ENCODE data around the gene ADGRD1. TPM values are rescaled to one million over a fixed set of nuclear protein-coding genes. Genes with fewer than 3 reads are reported as not detected.
"Not testable (repeated sequence)": the region's sequence is repeated elsewhere in the genome, so short reads cannot be mapped to it uniquely, and the experiment has no call there.

The ADGRD1 gene
- total RNA-seq, 1 experiment from 2014 or later, result not detected

DNA sequence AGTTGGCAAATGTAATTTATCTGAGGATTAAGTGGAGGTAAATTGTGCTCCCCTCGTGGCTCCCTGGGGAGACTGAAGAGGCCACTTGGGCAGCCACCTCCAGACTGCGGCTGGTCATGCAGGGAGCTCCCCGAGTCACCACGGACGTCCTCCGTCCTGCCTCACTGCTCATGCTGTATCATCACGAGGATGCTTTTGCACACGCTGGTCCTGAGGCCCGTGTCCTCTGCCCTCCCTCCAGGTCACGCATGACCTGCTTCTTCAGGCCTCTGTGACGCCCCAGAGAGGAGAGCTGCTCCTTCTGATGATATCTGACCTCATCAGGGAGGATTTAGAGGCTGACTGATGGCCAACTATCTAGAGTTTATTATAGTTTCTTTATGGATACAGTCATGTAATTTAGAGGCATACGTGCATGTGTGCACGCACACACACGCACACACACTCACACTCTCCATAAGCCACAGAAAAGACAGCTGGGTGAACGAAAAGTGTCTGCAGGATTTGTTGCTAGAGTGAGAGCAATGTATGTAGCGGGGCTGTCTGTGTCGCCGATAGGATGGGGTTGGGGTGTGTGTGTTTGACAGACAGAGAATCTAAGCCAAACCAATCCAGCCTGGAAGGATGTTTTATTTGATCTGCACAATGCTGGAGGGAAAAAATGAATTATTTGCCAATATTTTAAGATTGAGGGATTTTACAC, 160.0 kb downstream of the ADGRD1 start:
- peak; percentile 88 for DNase-seq (ENCODE audit: low read depth)
- in situ Hi-C loops (cut with HindIII; ENCODE audit: low pct_unique_long_range_greater_than_20kb, low sequenced_read_pairs), result no loop called here

- in situ Hi-C loops (cut with HindIII; ENCODE audit: low pct_unique_long_range_greater_than_20kb, low sequenced_read_pairs), result no loop called here
- DNase-seq (ENCODE audit: low read depth), result no peak
Observed at GRCh38 chr12:131114271-131114670, 160.6 kb downstream of the ADGRD1 start.

DNA sequence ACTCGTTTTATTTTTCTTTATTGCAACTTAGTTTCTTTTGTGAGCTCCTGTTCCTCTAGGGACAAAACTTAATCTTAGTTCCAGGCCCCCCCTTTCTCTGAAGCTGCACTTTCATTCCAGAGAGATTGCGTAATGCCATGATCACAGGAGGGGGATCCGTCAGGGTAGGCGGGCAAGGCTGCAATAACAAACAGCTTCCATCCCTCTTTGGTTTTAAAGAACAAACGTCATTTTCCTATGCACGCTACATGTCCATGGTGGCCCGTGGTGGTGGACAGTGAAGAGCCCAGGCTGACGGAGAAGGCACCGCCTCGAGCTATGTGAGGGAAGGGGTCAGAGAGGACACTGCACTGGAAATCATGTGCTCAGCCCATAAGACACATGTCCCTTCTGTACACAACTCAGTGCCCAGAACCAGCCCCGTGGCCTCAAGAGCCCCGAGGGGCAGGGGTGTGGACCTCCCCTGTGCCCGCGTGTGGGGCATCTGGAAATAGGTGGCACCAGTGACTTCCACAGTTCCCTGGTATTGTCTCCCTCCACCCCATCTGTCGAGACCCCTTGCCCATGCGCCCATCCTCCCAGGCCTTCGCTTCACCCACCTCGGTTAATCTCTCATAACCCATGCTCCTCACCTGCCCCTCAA, 161.4 kb downstream of the ADGRD1 start:
- in situ Hi-C loops (cut with HindIII; ENCODE audit: low pct_unique_long_range_greater_than_20kb, low sequenced_read_pairs), result no loop called here

DNA sequence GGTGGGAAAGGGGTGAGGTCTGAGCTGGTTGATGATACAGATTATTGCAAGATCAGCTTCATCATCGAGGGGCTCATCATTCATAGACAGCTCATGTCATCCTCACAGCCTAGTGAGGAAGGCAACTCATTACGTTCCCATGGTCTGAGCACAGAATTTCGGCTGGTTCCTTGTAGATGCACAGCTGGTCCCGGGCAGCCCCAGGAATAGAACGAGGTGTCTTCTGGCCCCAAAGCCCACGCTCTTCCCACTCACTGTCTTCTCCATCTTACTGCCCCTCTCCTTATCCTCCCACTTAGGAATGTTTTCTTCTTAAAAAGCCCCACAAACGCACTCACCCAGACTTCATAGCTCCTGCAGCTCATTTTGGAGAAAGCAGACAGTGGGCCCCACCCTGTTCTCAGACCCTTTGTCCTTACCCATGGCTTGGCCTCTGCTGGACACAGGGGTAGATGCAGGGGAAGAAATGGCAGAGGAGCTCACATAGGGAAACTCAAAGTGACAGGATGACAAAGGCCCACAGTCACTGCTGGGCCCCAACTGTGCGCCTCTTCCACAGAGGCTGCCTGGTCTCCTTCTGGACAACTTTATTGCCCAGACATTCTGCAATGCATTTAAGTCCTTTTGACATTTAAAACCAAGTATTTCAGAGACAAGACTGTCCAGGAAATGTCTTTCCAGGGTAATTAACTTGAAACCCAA, 162.2 kb downstream of the ADGRD1 start:
- in situ Hi-C loops (cut with HindIII; ENCODE audit: low pct_unique_long_range_greater_than_20kb, low sequenced_read_pairs), result no loop called here

More for the DNA sequence above, 161.4 kb downstream of the ADGRD1 start:
- DNase-seq (ENCODE audit: low read depth), result no peak

GRCh38 chr12:131116468-131117117, 162.9 kb downstream of the ADGRD1 start:
- in situ Hi-C loops (cut with HindIII; ENCODE audit: low pct_unique_long_range_greater_than_20kb, low sequenced_read_pairs), result no loop called here
- peak; percentile 46 for DNase-seq (ENCODE audit: low read depth)

More for the DNA sequence above, 162.2 kb downstream of the ADGRD1 start:
- no peak for DNase-seq (ENCODE audit: low read depth)

DNA sequence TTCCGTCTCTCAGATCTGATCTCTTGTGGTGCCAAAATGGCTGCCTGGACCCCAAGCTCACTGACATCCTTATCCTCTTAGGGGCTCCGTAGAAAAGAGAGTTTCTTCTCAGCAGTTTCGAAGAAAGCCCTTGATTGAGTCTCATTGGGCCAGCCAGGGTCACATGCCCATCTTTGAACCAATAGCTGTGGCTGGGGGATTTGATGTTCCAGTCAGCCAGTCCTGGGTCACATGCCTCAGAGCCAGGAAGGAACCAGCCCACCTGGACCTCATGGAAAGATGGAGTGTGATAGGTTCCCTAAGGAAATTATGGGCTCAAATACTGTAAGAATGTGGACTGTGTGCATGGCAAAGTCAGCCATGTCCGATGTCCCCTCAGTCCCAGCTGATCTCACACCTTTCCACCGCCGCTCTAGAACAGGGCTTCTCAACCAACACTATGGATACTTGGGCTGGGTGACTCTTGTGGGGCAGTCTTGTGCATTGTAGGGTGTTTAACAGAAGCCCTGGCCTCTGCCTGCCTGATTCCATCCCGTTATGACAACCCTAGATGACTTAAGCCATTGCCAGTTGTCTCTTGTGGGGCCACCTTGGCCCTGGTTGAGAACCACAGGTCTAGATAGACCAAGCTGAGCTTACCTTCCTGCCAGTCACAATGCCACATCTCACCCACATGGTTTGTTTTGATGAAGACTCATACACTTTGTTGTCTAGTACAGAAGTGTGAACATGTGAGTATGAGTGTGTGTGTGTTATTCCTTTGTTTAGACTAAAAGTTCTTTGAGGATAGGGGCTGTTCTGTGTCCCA, 163.9 kb downstream of the ADGRD1 start:
- DNase-seq (ENCODE audit: low read depth), result no peak
- in situ Hi-C loops (cut with HindIII; ENCODE audit: low pct_unique_long_range_greater_than_20kb, low sequenced_read_pairs), result no loop called here

GRCh38 chr12:131118371-131118770, 164.7 kb downstream of the ADGRD1 start:
- DNase-seq (ENCODE audit: low read depth), result no peak
- in situ Hi-C loops (cut with HindIII; ENCODE audit: low pct_unique_long_range_greater_than_20kb, low sequenced_read_pairs), result no loop called here

DNA sequence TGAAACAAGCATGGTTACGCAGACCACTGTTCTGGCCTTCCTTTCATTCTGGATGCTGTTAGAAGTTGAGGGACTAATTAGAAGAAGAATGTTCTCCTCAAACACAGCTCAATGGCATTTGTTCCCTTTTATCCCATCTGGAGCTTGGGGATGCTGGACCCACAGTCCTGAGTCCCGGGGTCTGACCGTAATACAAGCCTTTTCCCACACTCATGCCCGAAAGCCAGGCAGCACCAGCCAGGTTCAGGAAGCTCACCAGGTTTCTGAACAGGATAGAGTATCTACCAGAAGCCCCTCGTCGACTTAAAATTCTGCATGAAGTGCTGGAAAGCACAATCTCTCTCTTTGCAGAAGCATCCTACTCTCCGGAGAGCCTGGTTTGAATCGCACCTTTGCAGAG, 165.6 kb downstream of the ADGRD1 start:
- DNase-seq (ENCODE audit: low read depth); in situ Hi-C loops (cut with HindIII; ENCODE audit: low pct_unique_long_range_greater_than_20kb, low sequenced_read_pairs): not testable (repeated sequence)

GRCh38 chr12:131119936-131120335, 166.2 kb downstream of the ADGRD1 start:
- no peak for DNase-seq (ENCODE audit: low read depth)
- in situ Hi-C loops (cut with HindIII; ENCODE audit: low pct_unique_long_range_greater_than_20kb, low sequenced_read_pairs), result no loop called here

- DNase-seq (ENCODE audit: low read depth), result no peak
- in situ Hi-C loops (cut with HindIII; ENCODE audit: low pct_unique_long_range_greater_than_20kb, low sequenced_read_pairs), result no loop called here
Observed at GRCh38 chr12:131120831-131121271, 167.1 kb downstream of the ADGRD1 start.

DNA sequence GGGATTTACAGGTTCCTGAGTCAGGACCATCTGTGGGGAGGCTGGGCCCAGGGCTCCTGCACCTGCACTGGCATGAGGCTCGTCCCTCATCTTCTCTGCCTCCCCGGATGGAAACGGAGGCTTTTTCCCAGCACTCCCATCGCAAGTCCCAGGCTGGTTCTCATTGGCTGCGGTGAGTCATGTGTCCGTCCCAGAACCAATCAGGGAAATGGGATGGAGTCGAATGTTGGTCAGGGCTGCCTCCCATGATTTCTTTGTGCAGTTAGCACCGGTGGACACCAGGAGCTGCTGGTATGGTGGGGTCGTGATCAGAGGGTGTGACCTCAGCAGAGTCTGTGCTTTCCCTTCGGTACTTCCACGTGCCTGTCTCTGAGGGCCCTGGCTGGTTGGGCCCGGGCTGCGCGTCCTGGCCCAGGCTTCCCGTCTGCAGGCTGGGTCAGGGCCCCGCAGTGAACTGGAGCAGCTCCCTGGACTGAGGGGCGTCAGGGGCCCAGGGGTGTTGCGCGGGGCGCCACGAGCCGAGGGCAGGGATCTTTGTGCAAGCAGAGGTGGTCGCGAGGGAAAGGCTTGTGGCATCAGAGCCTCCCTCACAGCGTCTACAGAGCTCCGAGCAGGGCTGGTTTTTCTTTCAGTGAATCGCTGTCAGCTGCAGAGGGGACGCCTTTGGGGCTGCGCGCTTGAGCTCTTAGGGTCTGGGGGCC, 168.1 kb downstream of the ADGRD1 start:
- in situ Hi-C loops (cut with HindIII; ENCODE audit: low pct_unique_long_range_greater_than_20kb, low sequenced_read_pairs), result no loop called here
- no peak for DNase-seq (ENCODE audit: low read depth)

GRCh38 chr12:131122631-131123030, 168.9 kb downstream of the ADGRD1 start:
- DNase-seq (ENCODE audit: low read depth), result no peak
- in situ Hi-C loops (cut with HindIII; ENCODE audit: low pct_unique_long_range_greater_than_20kb, low sequenced_read_pairs), result no loop called here

DNA sequence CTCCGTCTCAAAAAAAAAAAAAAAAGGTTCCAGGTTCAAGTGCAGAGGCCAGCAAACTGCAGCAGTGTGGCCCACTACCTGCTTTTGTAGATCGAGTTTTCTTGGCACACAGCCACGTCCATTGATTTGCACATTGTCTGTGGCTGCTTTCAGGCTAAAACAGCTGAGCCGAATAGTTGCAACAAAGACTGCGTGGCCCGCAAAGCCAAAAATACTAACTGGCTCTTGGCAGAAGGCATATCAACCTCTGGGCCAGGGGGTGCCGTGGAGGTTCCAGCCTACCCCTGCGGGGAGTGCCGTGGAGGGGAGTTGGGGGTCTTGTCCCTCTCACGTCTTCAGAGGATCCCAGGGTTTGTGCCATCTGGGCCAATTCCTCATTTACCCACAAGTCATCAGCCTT, 170.1 kb downstream of the ADGRD1 start:
- in situ Hi-C loops (cut with HindIII; ENCODE audit: low pct_unique_long_range_greater_than_20kb, low sequenced_read_pairs), result no loop called here
- DNase-seq (ENCODE audit: low read depth), result no peak

DNA sequence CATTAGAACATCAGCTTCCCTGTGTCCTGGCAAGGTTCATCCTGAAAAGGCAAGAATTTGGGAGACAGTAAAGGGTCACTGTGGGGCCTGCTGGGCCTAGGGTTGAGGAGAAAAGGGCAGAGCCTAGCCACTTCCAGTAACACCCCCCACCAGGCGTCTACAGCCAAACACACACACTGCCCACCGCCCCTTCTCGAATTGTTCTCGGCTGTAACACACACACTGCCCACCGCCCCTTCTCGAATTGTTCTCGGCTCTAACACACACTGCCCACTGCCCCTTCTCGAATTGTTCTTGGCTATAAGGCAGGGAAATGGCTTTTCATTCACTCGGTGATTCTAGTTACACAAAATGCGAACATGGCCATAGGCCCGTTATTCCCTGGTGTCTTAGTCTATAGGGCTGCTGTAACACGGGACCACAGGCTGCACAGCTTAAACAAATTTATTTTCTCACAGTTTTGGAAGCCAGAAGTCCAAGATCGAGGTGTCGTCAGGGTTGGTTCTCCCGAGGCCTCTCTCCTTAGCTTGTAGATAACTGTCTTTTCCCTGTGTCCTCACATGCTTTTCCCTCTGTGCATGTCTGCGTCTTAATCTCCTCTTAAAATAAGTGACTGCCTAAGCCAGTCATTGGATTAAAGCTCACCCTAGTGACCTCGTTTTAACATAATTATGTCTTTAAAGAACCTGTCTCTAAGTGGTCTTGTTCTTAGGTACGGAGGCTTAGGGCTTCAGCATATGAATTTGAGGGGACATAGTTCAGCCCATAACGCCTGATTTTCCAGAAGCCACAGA, 171.0 kb downstream of the ADGRD1 start:
- in situ Hi-C loops (cut with HindIII; ENCODE audit: low pct_unique_long_range_greater_than_20kb, low sequenced_read_pairs), result no loop called here
- no peak for DNase-seq (ENCODE audit: low read depth)

- in situ Hi-C loops (cut with HindIII; ENCODE audit: low pct_unique_long_range_greater_than_20kb, low sequenced_read_pairs), result no loop called here
- DNase-seq (ENCODE audit: low read depth), result no peak
Observed at GRCh38 chr12:131126662-131127173, 173.0 kb downstream of the ADGRD1 start.

DNA sequence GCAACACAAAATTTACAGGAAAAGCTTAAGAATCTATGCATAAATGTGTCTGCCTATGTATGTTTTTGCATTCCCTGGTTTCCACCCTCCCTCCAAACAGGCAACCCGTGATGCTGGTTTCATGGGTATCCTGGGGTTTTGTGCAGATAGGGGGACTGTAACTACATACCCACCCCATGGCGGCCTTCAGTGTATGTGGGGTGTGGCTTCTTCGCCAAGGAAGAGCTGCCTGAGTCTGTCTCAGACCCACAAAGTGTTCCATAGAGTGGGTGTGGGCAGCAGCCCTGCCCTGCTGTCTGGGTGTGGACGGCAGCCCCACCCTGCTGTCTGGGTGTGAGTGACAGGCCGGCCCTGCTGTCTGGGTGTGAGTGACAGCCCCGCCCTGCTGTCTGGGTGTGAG, 174.8 kb downstream of the ADGRD1 start:
- in situ Hi-C loops (cut with HindIII; ENCODE audit: low pct_unique_long_range_greater_than_20kb, low sequenced_read_pairs), result no loop called here

More for the DNA sequence above, 174.8 kb downstream of the ADGRD1 start:
- DNase-seq (ENCODE audit: low read depth), result no peak

All from Caki2 (cell line).